ENCODE results near the gene EIF2B1. TPM values are rescaled to one million over a fixed set of nuclear protein-coding genes. Genes with fewer than 3 reads are reported as not detected.
"Not testable (repeated sequence)": the region's sequence is repeated elsewhere in the genome, so short reads cannot be mapped to it uniquely, and the experiment has no call there.

Gene EIF2B1
- total and polyA plus RNA-seq, 2 donors (not counting 1 experiment from before 2014, with no cell fraction given): 23.1 to 36.1 TPM

DNA sequence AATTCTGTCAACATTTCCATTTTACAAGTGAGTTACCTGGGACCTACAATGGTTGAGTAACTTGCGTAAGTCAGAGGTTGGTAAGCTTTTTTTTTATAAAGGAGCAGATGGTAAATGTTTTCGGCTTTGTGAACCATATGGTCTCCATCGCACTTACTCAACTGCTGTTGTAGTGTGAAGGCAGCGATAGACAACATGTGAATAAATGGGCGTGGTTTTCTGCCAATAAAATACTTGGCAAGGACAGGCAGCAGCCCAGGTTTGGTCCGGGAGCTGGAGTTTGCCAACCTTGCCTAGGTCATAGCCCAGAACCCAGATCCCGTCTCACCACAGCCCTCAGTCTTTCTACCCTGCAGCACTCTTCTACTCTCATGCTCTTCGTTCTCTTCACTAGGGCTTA is 25.3 kb downstream of the EIF2B1 start:
- Histone ChIP-seq H3K79me2 (ENCODE audit: control insufficient read depth, insufficient read depth, low read length) (peaks cover 23% of the 10 kb centered on the region), H4K20me1 (ENCODE audit: control insufficient read depth, extremely low read depth, insufficient read depth, low read length) (no peaks in the 10 kb centered on the region), H3K9me3 (ENCODE audit: control insufficient read depth, insufficient read depth, low read depth, low read length) (no peaks in the 10 kb centered on the region), H2AFZ (ENCODE audit: low read length) (no peak overlapping the region), H3K27me3 (ENCODE audit: control insufficient read depth, insufficient read depth, low read length) (no peaks in the 10 kb centered on the region), H3K9ac (ENCODE audit: insufficient read depth, low read length) (no peak overlapping the region), H3K4me3 (replicated peaks in 1 of 4; ENCODE audit: control extremely low read depth in 1 of 4, insufficient read depth in 1 of 4, low read depth in 3 of 4, low read length in 4 of 4) (no peak overlapping the region), H3K4me1 (ENCODE audit: control insufficient read depth, extremely low read depth, insufficient read depth, low read length) (no peaks in the 10 kb centered on the region), H3K27ac (ENCODE audit: insufficient read depth, low read length) (no peak overlapping the region), H3K36me3 (ENCODE audit: control insufficient read depth, insufficient read depth, low read length) (peaks cover 19% of the 10 kb centered on the region), H3K4me2 (ENCODE audit: extremely low read depth, insufficient read depth, low read length) (no peak overlapping the region)
- no peak for TF ChIP-seq EZH2 (IDR thresholded peaks at IDR 0.05; ENCODE audit: low read length, missing control alignments)
- TF ChIP-seq, protein P1, sequence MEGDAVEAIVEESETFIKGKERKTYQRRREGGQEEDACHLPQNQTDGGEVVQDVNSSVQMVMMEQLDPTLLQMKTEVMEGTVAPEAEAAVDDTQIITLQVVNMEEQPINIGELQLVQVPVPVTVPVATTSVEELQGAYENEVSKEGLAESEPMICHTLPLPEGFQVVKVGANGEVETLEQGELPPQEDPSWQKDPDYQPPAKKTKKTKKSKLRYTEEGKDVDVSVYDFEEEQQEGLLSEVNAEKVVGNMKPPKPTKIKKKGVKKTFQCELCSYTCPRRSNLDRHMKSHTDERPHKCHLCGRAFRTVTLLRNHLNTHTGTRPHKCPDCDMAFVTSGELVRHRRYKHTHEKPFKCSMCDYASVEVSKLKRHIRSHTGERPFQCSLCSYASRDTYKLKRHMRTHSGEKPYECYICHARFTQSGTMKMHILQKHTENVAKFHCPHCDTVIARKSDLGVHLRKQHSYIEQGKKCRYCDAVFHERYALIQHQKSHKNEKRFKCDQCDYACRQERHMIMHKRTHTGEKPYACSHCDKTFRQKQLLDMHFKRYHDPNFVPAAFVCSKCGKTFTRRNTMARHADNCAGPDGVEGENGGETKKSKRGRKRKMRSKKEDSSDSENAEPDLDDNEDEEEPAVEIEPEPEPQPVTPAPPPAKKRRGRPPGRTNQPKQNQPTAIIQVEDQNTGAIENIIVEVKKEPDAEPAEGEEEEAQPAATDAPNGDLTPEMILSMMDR (conservative IDR thresholded peaks at IDR 0.05 in 1 of 2, IDR thresholded peaks at IDR 0.05 in 1 of 2; ENCODE audit: low read depth in 1 of 2, low read length in 2 of 2): no peak
- no peak for DNase-seq (ENCODE audit: low read depth in 2 of 2)

DNA sequence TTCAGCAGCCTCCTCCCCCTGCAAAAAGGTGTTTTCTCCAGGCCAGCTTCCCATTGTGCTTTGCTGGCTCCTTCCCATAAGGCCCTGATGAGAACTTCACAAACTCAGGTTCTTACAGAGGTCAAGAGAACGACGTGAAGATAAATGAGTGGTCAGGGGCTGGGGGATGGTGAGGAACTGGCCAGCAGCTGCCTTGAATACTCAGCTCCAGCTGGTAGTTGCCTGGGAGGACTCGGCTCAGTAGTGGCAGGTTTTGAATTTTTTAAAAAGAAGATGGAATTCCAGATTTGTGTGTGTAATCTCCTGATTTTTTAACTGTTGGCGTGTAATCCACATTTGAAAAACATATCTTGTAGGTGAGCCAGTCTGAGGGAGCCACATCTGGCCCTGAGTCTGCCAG is 25.7 kb downstream of the EIF2B1 start:
- Histone ChIP-seq H4K20me1 (ENCODE audit: control insufficient read depth, extremely low read depth, insufficient read depth, low read length) (no peaks in the 10 kb centered on the region), H3K9me3 (ENCODE audit: control insufficient read depth, insufficient read depth, low read depth, low read length) (no peaks in the 10 kb centered on the region), H3K36me3 (ENCODE audit: control insufficient read depth, insufficient read depth, low read length) (peaks cover 19% of the 10 kb centered on the region), H3K27me3 (ENCODE audit: control insufficient read depth, insufficient read depth, low read length) (no peaks in the 10 kb centered on the region), H3K4me3 (replicated peaks in 1 of 4; ENCODE audit: control extremely low read depth in 1 of 4, insufficient read depth in 1 of 4, low read depth in 3 of 4, low read length in 4 of 4) (no peak overlapping the region), H3K4me1 (ENCODE audit: control insufficient read depth, extremely low read depth, insufficient read depth, low read length) (no peaks in the 10 kb centered on the region), H3K4me2 (ENCODE audit: extremely low read depth, insufficient read depth, low read length) (no peak overlapping the region), H2AFZ (ENCODE audit: low read length) (no peak overlapping the region), H3K27ac (ENCODE audit: insufficient read depth, low read length) (no peak overlapping the region), H3K79me2 (ENCODE audit: control insufficient read depth, insufficient read depth, low read length) (peaks cover 27% of the 10 kb centered on the region), H3K9ac (ENCODE audit: insufficient read depth, low read length) (no peak overlapping the region)
- DNase-seq (ENCODE audit: low read depth in 2 of 2): no peak
- TF ChIP-seq EZH2 (IDR thresholded peaks at IDR 0.05; ENCODE audit: low read length, missing control alignments): no peak
- TF ChIP-seq, protein P1 (conservative IDR thresholded peaks at IDR 0.05 in 1 of 2, IDR thresholded peaks at IDR 0.05 in 1 of 2; ENCODE audit: low read depth in 1 of 2, low read length in 2 of 2): no peak

DNA sequence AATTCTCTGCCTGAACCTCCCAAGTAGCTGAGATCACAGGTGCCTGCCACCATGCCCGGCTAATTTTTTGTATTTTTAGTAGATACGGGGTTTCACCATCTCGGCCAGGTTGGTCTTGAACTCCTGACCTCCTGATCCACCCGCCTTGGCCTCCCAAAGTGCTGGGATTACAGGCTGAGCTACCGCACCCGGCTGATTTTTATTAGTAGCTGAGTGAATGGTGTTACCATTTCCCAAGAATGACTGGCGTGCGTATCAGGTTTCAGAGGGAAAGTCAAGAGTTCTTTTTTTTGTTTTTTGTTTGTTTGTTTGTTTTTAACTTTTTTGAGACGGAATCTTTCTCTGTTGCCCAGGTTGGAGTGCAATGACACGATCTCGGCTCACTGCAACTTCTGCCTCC is 30.0 kb downstream of the EIF2B1 start:
- not testable (repeated sequence) for H4K20me1 ChIP-seq (ENCODE audit: control insufficient read depth, extremely low read depth, insufficient read depth, low read length); H3K4me3 ChIP-seq (replicated peaks in 1 of 4; ENCODE audit: control extremely low read depth in 1 of 4, insufficient read depth in 1 of 4, low read depth in 3 of 4, low read length in 4 of 4); H3K9ac ChIP-seq (ENCODE audit: insufficient read depth, low read length); H2AFZ ChIP-seq (ENCODE audit: low read length); H3K27me3 ChIP-seq (ENCODE audit: control insufficient read depth, insufficient read depth, low read length); H3K9me3 ChIP-seq (ENCODE audit: control insufficient read depth, insufficient read depth, low read depth, low read length); DNase-seq (ENCODE audit: low read depth in 2 of 2); H3K27ac ChIP-seq (ENCODE audit: insufficient read depth, low read length); H3K4me1 ChIP-seq (ENCODE audit: control insufficient read depth, extremely low read depth, insufficient read depth, low read length)
- H3K36me3 ChIP-seq (ENCODE audit: control insufficient read depth, insufficient read depth, low read length): peaks cover 14% of the 10 kb centered on the region
- H3K4me2 ChIP-seq (ENCODE audit: extremely low read depth, insufficient read depth, low read length): peak overlapping the region; percentile 10
- peaks cover 38% of the 10 kb centered on the region for H3K79me2 ChIP-seq (ENCODE audit: control insufficient read depth, insufficient read depth, low read length)

Data from fibroblast of lung (primary cell).